Stimulated activated CD8-positive, alpha-beta memory T cell treated with anti-CD3 and anti-CD28 coated beads, Interleukin-2, amount 100 ng/mL, for 48 hours (primary cell): ENCODE measurements around the gene INPP4A.
"Not testable (repeated sequence)": the region's sequence is repeated elsewhere in the genome, so short reads cannot be mapped to it uniquely, and the experiment has no call there.

Experiments used
- DNase-seq, 2 donors: peaks; one replicate each; pipeline ENCODE4 v3.0.0-alpha.2; 2020; ENCODE audit warnings: low read depth in 2 of 2

INPP4A gene

DNA sequence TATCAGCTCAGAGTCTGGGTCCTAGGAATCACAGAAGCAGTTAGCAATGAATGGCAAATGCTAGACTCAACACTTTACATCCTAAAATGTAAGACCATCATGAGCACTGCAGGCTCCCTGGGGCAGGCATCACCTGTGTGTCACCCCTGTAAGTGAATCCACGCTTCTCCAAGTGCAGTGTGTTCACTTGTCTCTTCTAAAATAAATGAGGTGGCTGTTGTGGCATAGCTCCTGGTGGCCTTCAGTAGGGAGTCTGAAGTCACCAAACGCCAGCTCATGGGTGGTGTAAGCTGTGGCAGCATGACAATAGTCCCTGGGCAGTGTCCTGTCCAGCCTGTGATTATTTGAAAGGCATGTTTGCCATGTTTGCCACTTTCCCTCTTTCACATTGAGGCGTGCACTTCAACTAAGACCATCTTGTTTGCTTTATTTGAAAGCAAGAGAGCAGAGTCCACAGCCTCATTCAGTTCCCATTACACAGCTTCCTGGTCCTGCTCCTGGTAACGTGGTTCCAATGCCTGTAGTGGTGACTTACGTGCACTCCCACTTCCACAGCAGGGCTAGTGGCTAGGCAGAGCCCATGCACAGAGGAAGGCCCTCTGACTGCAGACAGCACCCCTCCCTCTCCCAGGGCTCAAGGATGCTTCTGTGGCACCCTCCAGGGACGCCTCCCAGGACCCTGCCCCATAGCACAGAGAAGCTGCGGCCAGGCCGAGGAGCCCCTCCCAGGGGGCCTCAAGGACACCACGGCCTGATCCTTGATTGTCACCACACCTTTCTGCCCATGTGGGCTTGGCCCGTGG, 139.4 kb downstream of the INPP4A start:
- no peak for DNase-seq

- DNase-seq = no peak
These were observed 140.7 kb downstream of the INPP4A start for GRCh38 chr2:98585386-98585785.

DNA sequence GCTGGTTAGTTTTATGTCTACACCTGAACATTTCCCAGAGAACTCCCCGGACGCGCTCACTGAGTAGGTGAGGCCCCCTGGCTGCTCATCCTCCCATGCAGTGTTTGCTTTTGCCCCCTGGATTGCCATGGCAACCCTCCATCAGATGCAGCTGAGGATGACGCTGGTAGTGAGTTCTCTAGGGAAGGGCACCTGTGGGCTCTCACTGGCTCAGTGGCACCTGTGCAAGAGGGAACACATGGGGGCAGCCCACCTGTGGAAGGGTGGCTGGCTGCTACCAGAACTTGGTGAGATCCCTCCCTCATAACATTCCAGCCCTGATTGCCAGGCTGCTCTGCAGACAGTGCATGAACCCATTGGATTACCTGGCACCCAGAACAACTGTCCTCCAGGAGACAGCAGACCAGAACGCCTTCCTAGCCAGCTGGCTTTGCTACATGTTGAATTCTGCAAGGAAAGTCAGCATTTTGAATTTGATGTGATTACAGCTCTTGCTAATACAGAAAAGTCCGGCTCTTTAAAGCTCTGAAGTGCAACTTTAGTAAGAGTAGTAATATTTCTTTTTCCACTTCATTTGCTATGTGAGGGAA, 142.0 kb downstream of the INPP4A start:
- DNase-seq = no peak

GRCh38 chr2:98588880-98589431, 144.3 kb downstream of the INPP4A start:
- no peak for DNase-seq

GRCh38 chr2:98589489-98589888, 144.8 kb downstream of the INPP4A start:
- no peak for DNase-seq

- DNase-seq = no peak
These were observed 147.9 kb downstream of the INPP4A start for GRCh38 chr2:98592565-98592964.

- DNase-seq = not testable (repeated sequence)
These were observed 150.0 kb downstream of the INPP4A start for GRCh38 chr2:98594665-98595064.

DNA sequence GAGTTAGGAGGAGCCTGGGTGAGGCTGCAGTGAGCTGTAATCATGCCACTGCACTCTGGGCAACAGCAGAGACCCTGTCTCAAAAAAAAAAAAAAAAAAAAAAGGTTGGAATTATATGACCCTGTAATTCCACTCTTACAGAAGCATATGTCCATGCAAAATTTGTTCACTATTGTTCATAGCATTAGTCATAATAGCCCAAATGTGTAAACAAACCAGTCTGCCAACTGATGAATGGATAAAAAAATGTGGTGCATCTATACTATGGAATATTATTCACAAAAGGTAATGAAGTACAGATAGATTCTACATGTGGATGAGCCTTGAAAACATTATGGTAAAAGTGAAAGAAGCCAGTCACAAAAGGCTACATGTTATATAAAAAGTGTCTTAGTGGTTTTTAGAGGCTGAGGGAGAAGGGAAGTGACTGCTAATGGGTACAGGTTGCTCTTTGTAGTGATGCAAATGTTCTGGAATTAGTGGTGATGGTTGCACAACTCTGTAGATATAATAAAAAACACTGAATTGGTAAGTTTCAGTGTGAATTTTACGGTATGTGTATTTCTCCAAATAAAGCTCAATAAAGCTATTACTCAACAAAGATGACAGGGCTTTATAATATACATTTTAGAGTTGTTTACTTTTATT, 154.2 kb downstream of the INPP4A start:
- DNase-seq = no peak

DNA sequence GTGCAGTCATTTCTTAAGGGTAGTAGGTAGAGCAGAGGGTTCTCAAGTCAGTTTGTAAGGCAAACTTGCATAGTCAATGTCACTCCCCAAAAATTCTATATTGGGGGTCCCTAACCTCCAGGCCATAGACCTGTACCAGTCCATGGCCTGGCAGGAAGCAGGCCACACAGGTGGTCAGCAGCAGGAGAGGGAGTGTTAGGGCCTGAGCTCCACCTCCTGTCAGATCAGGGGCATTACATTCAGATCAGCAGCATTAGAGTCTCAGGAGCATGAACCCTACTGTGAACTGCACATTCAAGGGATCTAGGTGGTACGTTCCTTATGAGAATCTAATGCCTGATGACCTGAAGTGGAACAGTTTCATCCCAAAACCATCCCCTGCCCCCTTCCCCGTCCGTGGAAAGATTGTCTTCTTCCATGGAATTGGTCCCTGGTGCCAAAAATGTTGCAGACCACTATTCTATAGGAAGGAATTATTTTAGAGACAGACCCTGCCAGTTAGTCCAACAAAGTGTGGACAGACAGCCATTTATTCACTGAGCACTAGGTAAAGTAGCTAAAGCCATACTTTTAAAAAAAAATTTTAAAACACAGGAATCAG, 157.0 kb downstream of the INPP4A start:
- DNase-seq = no peak

DNA sequence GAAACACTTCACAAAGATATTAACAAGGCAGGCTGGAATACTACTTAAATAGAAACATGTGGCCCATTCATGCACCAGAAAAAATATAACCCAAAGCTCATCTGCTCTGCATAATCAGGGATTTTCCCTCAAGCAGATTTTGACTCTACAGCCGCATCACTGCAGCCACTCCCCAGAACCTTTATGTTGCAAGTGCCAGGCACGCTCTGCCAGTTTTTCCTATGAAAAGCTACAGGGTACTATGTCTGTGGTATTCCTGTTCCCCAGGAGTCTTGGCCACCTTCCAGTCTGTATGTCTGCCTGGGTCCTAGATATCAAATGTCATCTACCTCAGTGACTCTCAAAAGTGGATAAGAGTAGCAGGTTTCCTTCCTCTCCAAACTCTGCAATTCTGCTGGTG, 159.9 kb downstream of the INPP4A start:
- DNase-seq = no peak

DNA sequence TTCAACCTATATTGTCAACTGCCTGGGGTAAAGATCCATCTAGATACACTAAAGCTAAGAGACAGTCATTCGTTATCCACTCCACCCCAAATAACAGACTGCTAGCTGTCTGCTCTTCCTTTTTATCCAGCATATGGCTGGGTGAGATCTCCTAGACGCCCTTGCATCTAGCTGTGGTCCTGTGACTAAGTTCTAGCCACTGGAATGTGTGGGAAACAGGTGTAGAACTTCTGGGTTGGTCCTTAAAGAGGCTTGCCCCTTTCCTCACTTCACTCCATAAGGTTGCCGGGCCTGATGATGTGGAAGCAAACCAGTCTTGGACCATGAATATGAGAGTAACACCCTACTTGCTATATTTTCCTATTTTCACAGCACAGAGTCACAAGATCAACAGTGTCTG, 160.4 kb downstream of the INPP4A start:
- DNase-seq = no peak

DNA sequence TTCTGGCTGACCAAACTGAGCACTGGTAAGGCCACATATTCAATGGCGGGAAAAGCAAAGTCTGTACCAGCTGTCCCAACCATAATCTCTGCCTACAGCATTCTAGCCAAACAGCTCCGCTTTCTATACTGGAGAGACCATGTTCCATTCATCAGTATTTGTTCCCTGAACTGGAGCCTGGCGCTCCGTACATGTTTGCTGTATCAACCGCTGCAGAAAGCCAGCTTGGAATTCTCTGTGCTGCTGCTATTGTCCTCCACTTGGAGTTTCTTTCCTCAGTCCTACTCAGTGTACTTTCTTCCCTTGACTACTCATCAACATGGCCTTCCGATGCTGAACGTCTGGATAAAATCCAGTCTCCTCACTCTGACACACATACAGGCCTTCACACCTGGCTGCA, 161.8 kb downstream of the INPP4A start:
- DNase-seq = no peak

GRCh38 chr2:98607104-98607503, 162.4 kb downstream of the INPP4A start:
- DNase-seq = no peak

DNA sequence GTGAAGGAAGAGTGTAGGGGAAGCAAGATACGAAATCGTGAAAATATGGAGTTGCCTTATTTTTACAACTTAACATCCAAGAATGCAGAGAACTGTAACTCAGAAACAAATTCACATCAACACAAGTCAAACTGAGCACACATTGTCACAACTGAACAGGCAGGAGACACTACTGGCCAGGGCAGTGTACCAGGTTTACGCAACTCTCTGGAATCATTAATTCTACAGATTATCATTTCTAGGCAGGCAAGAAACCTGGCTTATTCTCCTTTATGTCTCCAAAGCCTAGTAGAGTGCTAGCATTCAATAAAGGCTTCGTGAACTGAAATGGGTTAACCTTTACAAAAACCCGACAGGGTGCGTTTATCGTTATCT, 163.1 kb downstream of the INPP4A start:
- no peak for DNase-seq

- DNase-seq = peak; percentile 88
These were observed 163.7 kb downstream of the INPP4A start, which contains the start of the genes COA5 and UNC50 for GRCh38 chr2:98608116-98608961. Gene COA5 (minus strand): TSS chr2:98608512. CDS start chr2:98608405, 107 bp downstream. Gene UNC50 (plus strand): TSS chr2:98608589. CDS start chr2:98609760, 1,171 bp downstream.

DNA sequence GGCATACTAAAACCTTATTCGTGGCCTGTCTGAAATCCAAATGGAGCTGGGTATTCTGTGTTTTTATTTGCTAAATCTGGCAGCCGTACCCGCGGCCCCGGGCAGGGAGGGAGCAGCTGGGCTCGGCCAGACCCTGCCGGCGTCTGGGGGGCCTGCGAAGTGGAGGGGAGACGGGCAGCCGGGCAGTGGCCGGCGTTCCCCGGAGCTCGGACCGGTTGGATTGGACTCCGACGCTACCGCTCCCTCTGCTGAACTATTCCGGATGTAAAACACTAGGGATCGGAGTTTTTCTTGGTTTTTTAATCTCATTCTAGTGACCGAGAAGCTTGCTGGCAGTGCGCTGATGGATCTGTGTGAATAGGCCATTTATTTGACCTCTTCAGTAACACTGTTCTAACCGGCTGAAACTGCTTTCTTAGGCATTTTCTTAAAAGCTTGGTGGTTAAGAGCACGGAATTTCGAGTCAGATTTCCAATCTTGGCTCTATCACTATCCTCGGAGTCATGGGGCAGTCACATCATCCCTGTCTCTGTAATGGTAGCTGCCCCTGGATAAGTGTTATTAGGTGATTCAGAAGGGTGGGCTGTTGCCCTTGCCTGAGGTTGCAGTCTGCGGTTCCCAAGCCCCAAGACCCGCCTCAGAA, 164.4 kb downstream of the INPP4A start:
- DNase-seq = no peak

- DNase-seq = no peak
These were observed 169.5 kb downstream of the INPP4A start for GRCh38 chr2:98614024-98614739.

- DNase-seq = no peak
These were observed 170.8 kb downstream of the INPP4A start for GRCh38 chr2:98615481-98615880.

GRCh38 chr2:98617149-98617548, 172.5 kb downstream of the INPP4A start:
- no peak for DNase-seq

- no peak for DNase-seq
These were observed 179.0 kb downstream of the INPP4A start for GRCh38 chr2:98623657-98624056.
